Neural cell (in vitro differentiated cells): ENCODE measurements around the gene SCUBE2. TPM values are rescaled to one million over a fixed set of nuclear protein-coding genes. Genes with fewer than 3 reads are reported as not detected.

Source experiments
- H2AFZ ChIP-seq: fragments of 200-600, 300-800 bp; sonication (generic), shearing (Covaris generic); 2 replicates; pipeline ENCODE4 v1.6.0; 2014; ENCODE audit warnings: low read depth, mild to moderate bottlenecking, antibody characterized with exemption, low read length, moderate library complexity
- H3F3A ChIP-seq: fragments of 200-600 bp; shearing (Covaris generic); 2 replicates; pipeline ENCODE4 v1.6.1; 2016; ENCODE audit warnings: mild to moderate bottlenecking, moderate library complexity, mixed read lengths, antibody characterized with exemption, low read length; ENCODE audit not compliant: insufficient read depth, poor library complexity, severe bottlenecking
- H3K27ac ChIP-seq: fragments of 200-600, 300-800 bp; sonication (generic), shearing (Covaris generic); 2 replicates; pipeline ENCODE4 v1.5.1; 2014; ENCODE audit warnings: mild to moderate bottlenecking, low read length, moderate library complexity
- H3K27me3 ChIP-seq: fragments of 300-800, 200-600 bp; sonication (generic), shearing (Covaris generic); 2 replicates; pipeline ENCODE4 v1.6.0; 2014; ENCODE audit warnings: mild to moderate bottlenecking, low read depth, low read length, moderate library complexity; ENCODE audit not compliant: insufficient read depth
- H3K36me3 ChIP-seq: fragments of 300-800, 200-600 bp; sonication (generic), shearing (Covaris generic); 2 replicates; pipeline ENCODE4 v1.5.1; 2014; ENCODE audit warnings: mild to moderate bottlenecking, antibody characterized with exemption, low read length, moderate library complexity; ENCODE audit not compliant: insufficient read depth
- H3K4me2 ChIP-seq: fragments of 300-800, 200-600 bp; sonication (generic), shearing (Covaris generic); 2 replicates; pipeline ENCODE4 v1.6.0; 2014; ENCODE audit warnings: mild to moderate bottlenecking, low read length
- H3K4me3 ChIP-seq: fragments of 300-800, 200-600 bp; sonication (generic), shearing (Covaris generic); 2 replicates; pipeline ENCODE4 v1.5.1; 2014; ENCODE audit warnings: mild to moderate bottlenecking, low read length, moderate library complexity
- H3K79me2 ChIP-seq: fragments of 200-600 bp; shearing (Covaris generic); replicated peaks from 2 replicates; pipeline ENCODE4 v1.6.0; 2014; ENCODE audit warnings: mild to moderate bottlenecking, low read length, moderate library complexity; ENCODE audit not compliant: insufficient read depth
- H3K9ac ChIP-seq: fragments of 300-800, 200-600 bp; sonication (generic), shearing (Covaris generic); 2 replicates; pipeline ENCODE4 v1.6.1; 2016; ENCODE audit warnings: mild to moderate bottlenecking, low read length, mixed read lengths
- H3K9me2 ChIP-seq: fragments of 200-600 bp; shearing (Covaris generic); 2 replicates; pipeline ENCODE4 v1.6.1; 2016; ENCODE audit warnings: mild to moderate bottlenecking, low read length, mixed read lengths; ENCODE audit not compliant: insufficient read depth
- H3K9me3 ChIP-seq: fragments of 200-600, 300-800 bp; sonication (generic), shearing (Covaris generic); 2 replicates; pipeline ENCODE4 v1.6.1; 2016; ENCODE audit warnings: mild to moderate bottlenecking, mixed run types, low read length, moderate library complexity, mixed read lengths
- H4K20me1 ChIP-seq: fragments of 200-600 bp; shearing (Covaris generic); 2 replicates; pipeline ENCODE4 v1.6.1; 2016; ENCODE audit warnings: mild to moderate bottlenecking, mixed run types; ENCODE audit not compliant: insufficient read depth
- EP300 ChIP-seq: fragments of 450-650 bp; conservative IDR thresholded peaks from 2 replicates; pipeline ENCODE4 v1.6.1; 2014; ENCODE audit warnings: antibody characterized with exemption, mild to moderate bottlenecking, moderate library complexity; ENCODE audit not compliant: poor library complexity, severe bottlenecking
- EZH2 ChIP-seq: fragments of 200-600, 300-800 bp; shearing (Covaris generic), sonication (generic); IDR thresholded peaks from 2 replicates; pipeline ENCODE4 v1.6.1; 2014; ENCODE audit warnings: antibody characterized with exemption, low read length, borderline replicate concordance, mild to moderate bottlenecking; ENCODE audit not compliant: insufficient read depth, poor library complexity, severe bottlenecking
- MXI1 ChIP-seq: fragments of 450-650 bp; conservative IDR thresholded peaks from 2 replicates; pipeline ENCODE4 v1.6.1; 2014; ENCODE audit warnings: antibody characterized with exemption, mild to moderate bottlenecking; ENCODE audit not compliant: poor library complexity, severe bottlenecking
- POLR2AphosphoS5 ChIP-seq: IDR thresholded peaks from 2 replicates; pipeline ENCODE4 v1.6.1; 2012
- RAD21 ChIP-seq: fragments of 450-650 bp; conservative IDR thresholded peaks from 2 replicates; pipeline ENCODE4 v1.6.1; 2014; ENCODE audit warnings: antibody characterized with exemption, mild to moderate bottlenecking, moderate library complexity
- SMC3 ChIP-seq: fragments of 450-650 bp; conservative IDR thresholded peaks from 2 replicates; pipeline ENCODE4 v1.6.1; 2014; ENCODE audit warnings: antibody characterized with exemption, mild to moderate bottlenecking, moderate library complexity; ENCODE audit not compliant: poor library complexity
- TAF1 ChIP-seq: IDR thresholded peaks from 2 replicates; pipeline ENCODE4 v1.6.1; 2012; ENCODE audit warnings: low read depth
- polyA plus RNA-seq: library from polyadenylated mRNA; depleted of rRNA; stranded (reverse); fragments of >200 nt; gene quantifications from 2 replicates; pipeline ENCODE4 v1.2.3, GENCODE V29; 2014
- TF ChIP-seq, protein P1 (sequence below): fragments of 450-650 bp; IDR thresholded peaks from 2 replicates; pipeline ENCODE4 v1.5.1; 2014; ENCODE audit warnings: antibody characterized with exemption, mild to moderate bottlenecking, moderate library complexity; ENCODE audit not compliant: poor library complexity, severe bottlenecking
- TF ChIP-seq, protein P2 (sequence below): IDR thresholded peaks from 2 replicates; pipeline ENCODE4 v1.6.1; 2012; ENCODE audit warnings: borderline replicate concordance

SCUBE2 gene
- polyA plus RNA-seq, 1 donor from 2014 or later = 2.6 TPM

DNA sequence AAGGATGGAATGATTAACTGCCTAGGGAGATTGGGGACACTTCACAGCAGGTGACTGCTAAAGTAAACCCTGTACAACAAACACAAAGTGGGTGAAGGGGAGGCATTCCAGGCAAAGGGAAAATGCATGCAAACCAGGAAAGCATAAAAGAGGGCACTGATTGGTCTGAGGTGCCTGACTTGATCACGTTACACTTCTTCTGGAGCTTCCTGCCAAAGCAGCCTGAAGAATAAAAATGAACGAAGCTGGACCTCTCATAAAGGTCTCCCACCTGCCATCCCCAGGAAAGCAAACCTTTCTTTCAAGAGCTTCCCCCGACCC is 46.7 kb upstream of the SCUBE2 start:
- Histone ChIP-seq H3K79me2 (no peaks in the 10 kb centered on the region), H2AFZ (no peak overlapping the region), H3K4me3 (no peak overlapping the region), H4K20me1 (no peaks in the 10 kb centered on the region), H3K9me3 (no peaks in the 10 kb centered on the region), H3F3A (no peaks in the 10 kb centered on the region), H3K27me3 (no peaks in the 10 kb centered on the region), H3K27ac (no peak overlapping the region), H3K9ac (peak overlapping the region; percentile 6), H3K36me3 (peaks cover 9% of the 10 kb centered on the region), H3K9me2 (no peaks in the 10 kb centered on the region), H3K4me2 (no peak overlapping the region)
- TF ChIP-seq SMC3 = no peak
- TF ChIP-seq RAD21 = no peak
- TF ChIP-seq, protein P1, sequence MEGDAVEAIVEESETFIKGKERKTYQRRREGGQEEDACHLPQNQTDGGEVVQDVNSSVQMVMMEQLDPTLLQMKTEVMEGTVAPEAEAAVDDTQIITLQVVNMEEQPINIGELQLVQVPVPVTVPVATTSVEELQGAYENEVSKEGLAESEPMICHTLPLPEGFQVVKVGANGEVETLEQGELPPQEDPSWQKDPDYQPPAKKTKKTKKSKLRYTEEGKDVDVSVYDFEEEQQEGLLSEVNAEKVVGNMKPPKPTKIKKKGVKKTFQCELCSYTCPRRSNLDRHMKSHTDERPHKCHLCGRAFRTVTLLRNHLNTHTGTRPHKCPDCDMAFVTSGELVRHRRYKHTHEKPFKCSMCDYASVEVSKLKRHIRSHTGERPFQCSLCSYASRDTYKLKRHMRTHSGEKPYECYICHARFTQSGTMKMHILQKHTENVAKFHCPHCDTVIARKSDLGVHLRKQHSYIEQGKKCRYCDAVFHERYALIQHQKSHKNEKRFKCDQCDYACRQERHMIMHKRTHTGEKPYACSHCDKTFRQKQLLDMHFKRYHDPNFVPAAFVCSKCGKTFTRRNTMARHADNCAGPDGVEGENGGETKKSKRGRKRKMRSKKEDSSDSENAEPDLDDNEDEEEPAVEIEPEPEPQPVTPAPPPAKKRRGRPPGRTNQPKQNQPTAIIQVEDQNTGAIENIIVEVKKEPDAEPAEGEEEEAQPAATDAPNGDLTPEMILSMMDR = no peak
- TF ChIP-seq MXI1 = no peak

DNA sequence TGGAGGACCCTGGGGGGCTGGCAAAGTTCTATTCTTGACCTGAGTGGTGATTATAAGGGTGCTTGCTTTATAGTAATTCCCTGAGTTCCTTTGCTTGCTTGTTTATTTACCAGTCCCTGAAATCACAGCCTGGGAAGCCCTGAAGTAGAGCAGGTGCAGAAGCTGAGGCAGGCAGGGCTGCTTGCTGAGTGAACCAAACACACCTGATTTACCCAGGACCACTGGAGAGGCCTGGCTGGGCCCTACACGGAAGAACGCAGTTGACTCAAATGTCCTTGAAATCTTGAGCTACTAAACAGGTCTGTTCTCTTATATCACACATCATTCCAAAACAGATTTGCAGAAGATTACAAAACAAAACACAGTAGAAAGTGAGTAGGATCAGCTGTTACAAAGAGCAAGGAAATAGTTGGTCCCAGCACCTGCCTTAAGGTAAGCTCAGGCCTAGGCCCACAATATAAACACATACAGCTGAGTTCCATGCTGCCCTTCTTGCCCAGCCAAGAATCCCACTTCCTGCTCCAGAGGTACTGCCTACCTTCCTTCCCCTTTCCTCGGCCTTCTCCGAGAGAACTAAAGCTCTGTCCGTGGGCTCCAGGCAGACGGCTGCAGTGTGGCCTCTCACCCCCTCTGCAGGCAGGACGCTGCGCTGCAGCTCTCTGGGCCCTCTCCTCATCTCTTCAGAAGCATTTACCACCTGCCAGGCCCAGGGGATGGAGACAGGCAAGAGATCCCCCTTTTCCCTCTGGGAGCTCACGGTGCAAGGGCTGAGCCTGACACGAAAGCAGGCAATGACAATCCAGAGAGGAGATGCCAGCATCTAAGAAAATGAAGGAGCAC is 46.1 kb upstream of the SCUBE2 start:
- no peaks in the 10 kb centered on the region for H3K27me3 ChIP-seq
- H3K27ac ChIP-seq = no peak overlapping the region
- peaks cover 4% of the 10 kb centered on the region for H3K36me3 ChIP-seq
- TF ChIP-seq, protein P2, sequence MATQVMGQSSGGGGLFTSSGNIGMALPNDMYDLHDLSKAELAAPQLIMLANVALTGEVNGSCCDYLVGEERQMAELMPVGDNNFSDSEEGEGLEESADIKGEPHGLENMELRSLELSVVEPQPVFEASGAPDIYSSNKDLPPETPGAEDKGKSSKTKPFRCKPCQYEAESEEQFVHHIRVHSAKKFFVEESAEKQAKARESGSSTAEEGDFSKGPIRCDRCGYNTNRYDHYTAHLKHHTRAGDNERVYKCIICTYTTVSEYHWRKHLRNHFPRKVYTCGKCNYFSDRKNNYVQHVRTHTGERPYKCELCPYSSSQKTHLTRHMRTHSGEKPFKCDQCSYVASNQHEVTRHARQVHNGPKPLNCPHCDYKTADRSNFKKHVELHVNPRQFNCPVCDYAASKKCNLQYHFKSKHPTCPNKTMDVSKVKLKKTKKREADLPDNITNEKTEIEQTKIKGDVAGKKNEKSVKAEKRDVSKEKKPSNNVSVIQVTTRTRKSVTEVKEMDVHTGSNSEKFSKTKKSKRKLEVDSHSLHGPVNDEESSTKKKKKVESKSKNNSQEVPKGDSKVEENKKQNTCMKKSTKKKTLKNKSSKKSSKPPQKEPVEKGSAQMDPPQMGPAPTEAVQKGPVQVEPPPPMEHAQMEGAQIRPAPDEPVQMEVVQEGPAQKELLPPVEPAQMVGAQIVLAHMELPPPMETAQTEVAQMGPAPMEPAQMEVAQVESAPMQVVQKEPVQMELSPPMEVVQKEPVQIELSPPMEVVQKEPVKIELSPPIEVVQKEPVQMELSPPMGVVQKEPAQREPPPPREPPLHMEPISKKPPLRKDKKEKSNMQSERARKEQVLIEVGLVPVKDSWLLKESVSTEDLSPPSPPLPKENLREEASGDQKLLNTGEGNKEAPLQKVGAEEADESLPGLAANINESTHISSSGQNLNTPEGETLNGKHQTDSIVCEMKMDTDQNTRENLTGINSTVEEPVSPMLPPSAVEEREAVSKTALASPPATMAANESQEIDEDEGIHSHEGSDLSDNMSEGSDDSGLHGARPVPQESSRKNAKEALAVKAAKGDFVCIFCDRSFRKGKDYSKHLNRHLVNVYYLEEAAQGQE = no peak
- TF ChIP-seq, protein P1 = peak; percentile 96
- TF ChIP-seq EZH2 (no peak), MXI1 (peak; percentile 42), TAF1 (no peak), EP300 (no peak), POLR2AphosphoS5 (no peak), SMC3 (peak; percentile 94), RAD21 (peak; percentile 95)
- H3K9me3 ChIP-seq = no peaks in the 10 kb centered on the region
- H4K20me1 ChIP-seq = no peaks in the 10 kb centered on the region
- no peaks in the 10 kb centered on the region for H3K79me2 ChIP-seq
- no peak overlapping the region for H3K4me2 ChIP-seq
- no peak overlapping the region for H3K4me3 ChIP-seq
- no peaks in the 10 kb centered on the region for H3F3A ChIP-seq
- H2AFZ ChIP-seq = no peak overlapping the region
- H3K9me2 ChIP-seq = no peaks in the 10 kb centered on the region
- H3K9ac ChIP-seq = peak overlapping the region; percentile 6
